Endodermal cell (in vitro differentiated cells): ENCODE measurements around the gene GNAL. TPM values are rescaled to one million over a fixed set of nuclear protein-coding genes. Genes with fewer than 3 reads are reported as not detected.
A peak's percentile ranks its signal among the peaks of the same experiment; 100 is the strongest.

Experiments used
- DNase-seq: peaks from one replicate; pipeline ENCODE4 v3.0.0-alpha.2; 2017
- H3K27ac ChIP-seq: 2 replicates; pipeline ENCODE4 v1.5.1; 2013; ENCODE audit warnings: mild to moderate bottlenecking, low read depth, low read length, moderate library complexity
- H3K27me3 ChIP-seq: 2 replicates; pipeline ENCODE4 v1.6.1; 2013; ENCODE audit warnings: mild to moderate bottlenecking, low read length, moderate library complexity; ENCODE audit not compliant: insufficient read depth, control insufficient read depth, poor library complexity, severe bottlenecking
- H3K36me3 ChIP-seq: 2 replicates; pipeline ENCODE4 v1.7.0; 2013; ENCODE audit warnings: mild to moderate bottlenecking, low read length, moderate library complexity; ENCODE audit not compliant: control insufficient read depth, insufficient read depth
- H3K4me1 ChIP-seq: one replicate; pipeline ENCODE4 v1.7.0; 2013; ENCODE audit warnings: low read length; ENCODE audit not compliant: control insufficient read depth, insufficient read depth
- H3K4me3 ChIP-seq: 2 replicates; pipeline ENCODE4 v1.5.1; 2013; ENCODE audit warnings: mild to moderate bottlenecking, low read length, moderate library complexity
- H3K9ac ChIP-seq: 2 replicates; pipeline ENCODE4 v1.6.1; 2013; ENCODE audit warnings: mild to moderate bottlenecking, low read length, moderate library complexity; ENCODE audit not compliant: poor library complexity, severe bottlenecking; ENCODE audit errors: extremely low read depth
- H3K9me3 ChIP-seq: 2 replicates; pipeline ENCODE4 v1.6.1; 2013; ENCODE audit warnings: mild to moderate bottlenecking, low read length, moderate library complexity; ENCODE audit not compliant: control insufficient read depth
- H3K27ac Mint-ChIP-seq: 2 replicates; pipeline ENCODE4 v1.8.0; 2020; ENCODE audit warnings: mixed read lengths
- H3K27me3 Mint-ChIP-seq: 2 replicates; pipeline ENCODE4 v1.8.0; 2021; ENCODE audit warnings: mild to moderate bottlenecking, mixed read lengths; ENCODE audit not compliant: insufficient read depth
- H3K36me3 Mint-ChIP-seq: 2 replicates; pipeline ENCODE4 v1.8.0; 2020; ENCODE audit warnings: low read depth, mixed read lengths
- H3K4me1 Mint-ChIP-seq: 2 replicates; pipeline ENCODE4 v1.8.0; 2020; ENCODE audit warnings: mixed read lengths
- H3K4me3 Mint-ChIP-seq: 2 replicates; pipeline ENCODE4 v1.8.0; 2020; ENCODE audit warnings: mild to moderate bottlenecking, moderate library complexity, mixed read lengths
- H3K9me3 Mint-ChIP-seq: 2 replicates; pipeline ENCODE4 v1.8.0; 2020; ENCODE audit warnings: mild to moderate bottlenecking, mixed read lengths
- WGBS, 2 experiments: methylation state at CpG; one replicate each; pipeline versions ENCODE4 v1.1.5 to v1.1.7; 2013; ENCODE audit warnings: missing lambda C conversion rate in 2 of 2, mixed read lengths in 1 of 2; ENCODE audit not compliant: insufficient coverage in 1 of 2, insufficient read length in 1 of 2; 5-methylcytosine and 5-hydroxymethylcytosine counted together
- total RNA-seq, 2 donors: library from RNA; stranded (reverse); fragmentation: NEBNext Ultra II Directional in 1 of 2; extraction: Animal tissue kit (Norgen Biotek cat#: 25700) in 1 of 2; gene quantifications; 2 replicates in 1 of 2; 3 replicates in 1 of 2; pipeline ENCODE4 v1.2.1, GENCODE V29; 2021
- TF ChIP-seq, protein P1 (sequence below): fragments of 200-600 bp; sonication (generic); conservative IDR thresholded peaks from 2 replicates; pipeline ENCODE4 v1.5.0; 2021; ENCODE audit warnings: antibody characterized with exemption, mild to moderate bottlenecking

GNAL gene
- total RNA-seq, 2 donors from 2014 or later, result 37.9 to 58.2 TPM

DNA sequence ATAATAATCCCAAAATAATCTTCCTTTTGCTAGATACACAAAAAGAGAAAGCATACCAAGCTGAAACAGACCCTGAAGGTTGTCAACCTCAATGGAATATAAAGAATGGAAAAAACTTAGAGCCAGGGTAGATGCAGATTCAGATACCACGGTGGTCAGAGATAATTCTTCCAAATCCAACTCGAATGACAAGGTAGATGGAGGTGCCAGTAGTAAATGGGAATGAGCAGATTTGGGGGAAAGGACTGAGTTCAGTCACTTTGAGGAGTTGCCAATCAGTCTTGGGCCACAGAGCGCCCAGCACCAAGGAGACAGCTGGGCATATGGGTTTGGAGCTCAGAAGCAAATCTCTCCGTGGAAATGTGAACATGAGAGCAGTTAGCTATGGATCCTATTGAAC lies 158.7 kb downstream of the GNAL start:
- peaks cover 6% of the 10 kb centered on the region for H3K4me1 ChIP-seq
- H3K9ac ChIP-seq, result no peak overlapping the region
- H3K4me3 Mint-ChIP-seq, result no peak overlapping the region
- H3K9me3 ChIP-seq, result no peaks in the 10 kb centered on the region
- no peak overlapping the region for H3K27ac ChIP-seq
- no peaks in the 10 kb centered on the region for H3K36me3 ChIP-seq
- H3K27ac Mint-ChIP-seq, result no peak overlapping the region
- no peaks in the 10 kb centered on the region for H3K27me3 Mint-ChIP-seq
- no peaks in the 10 kb centered on the region for H3K9me3 Mint-ChIP-seq
- H3K27me3 ChIP-seq, result no peaks in the 10 kb centered on the region
- H3K36me3 Mint-ChIP-seq, result no peaks in the 10 kb centered on the region
- H3K4me3 ChIP-seq, result no peak overlapping the region
- peaks cover 21% of the 10 kb centered on the region for H3K4me1 Mint-ChIP-seq
- WGBS, 2 experiments, result 95 to 98% methylated on average over 4 of the region's 4 CpGs
- DNase-seq, result no peak
- TF ChIP-seq, protein P1, sequence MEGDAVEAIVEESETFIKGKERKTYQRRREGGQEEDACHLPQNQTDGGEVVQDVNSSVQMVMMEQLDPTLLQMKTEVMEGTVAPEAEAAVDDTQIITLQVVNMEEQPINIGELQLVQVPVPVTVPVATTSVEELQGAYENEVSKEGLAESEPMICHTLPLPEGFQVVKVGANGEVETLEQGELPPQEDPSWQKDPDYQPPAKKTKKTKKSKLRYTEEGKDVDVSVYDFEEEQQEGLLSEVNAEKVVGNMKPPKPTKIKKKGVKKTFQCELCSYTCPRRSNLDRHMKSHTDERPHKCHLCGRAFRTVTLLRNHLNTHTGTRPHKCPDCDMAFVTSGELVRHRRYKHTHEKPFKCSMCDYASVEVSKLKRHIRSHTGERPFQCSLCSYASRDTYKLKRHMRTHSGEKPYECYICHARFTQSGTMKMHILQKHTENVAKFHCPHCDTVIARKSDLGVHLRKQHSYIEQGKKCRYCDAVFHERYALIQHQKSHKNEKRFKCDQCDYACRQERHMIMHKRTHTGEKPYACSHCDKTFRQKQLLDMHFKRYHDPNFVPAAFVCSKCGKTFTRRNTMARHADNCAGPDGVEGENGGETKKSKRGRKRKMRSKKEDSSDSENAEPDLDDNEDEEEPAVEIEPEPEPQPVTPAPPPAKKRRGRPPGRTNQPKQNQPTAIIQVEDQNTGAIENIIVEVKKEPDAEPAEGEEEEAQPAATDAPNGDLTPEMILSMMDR, result no peak

GRCh38 chr18:11849279-11849678 lies 160.2 kb downstream of the GNAL start:
- H3K27me3 Mint-ChIP-seq, result no peaks in the 10 kb centered on the region
- peaks cover 21% of the 10 kb centered on the region for H3K4me1 Mint-ChIP-seq
- H3K4me3 Mint-ChIP-seq, result no peak overlapping the region
- no peaks in the 10 kb centered on the region for H3K36me3 Mint-ChIP-seq
- no peak overlapping the region for H3K4me3 ChIP-seq
- WGBS, 2 experiments, result 84 to 91% methylated on average over 7 of the region's 7 CpGs
- DNase-seq, result peak; percentile 13
- H3K9me3 ChIP-seq, result no peaks in the 10 kb centered on the region
- H3K27ac Mint-ChIP-seq, result peak overlapping the region; percentile 100
- no peaks in the 10 kb centered on the region for H3K27me3 ChIP-seq
- no peaks in the 10 kb centered on the region for H3K9me3 Mint-ChIP-seq
- H3K36me3 ChIP-seq, result no peaks in the 10 kb centered on the region
- H3K9ac ChIP-seq, result no peak overlapping the region
- no peak overlapping the region for H3K27ac ChIP-seq
- peaks cover 6% of the 10 kb centered on the region for H3K4me1 ChIP-seq
- TF ChIP-seq, protein P1, result no peak

DNA sequence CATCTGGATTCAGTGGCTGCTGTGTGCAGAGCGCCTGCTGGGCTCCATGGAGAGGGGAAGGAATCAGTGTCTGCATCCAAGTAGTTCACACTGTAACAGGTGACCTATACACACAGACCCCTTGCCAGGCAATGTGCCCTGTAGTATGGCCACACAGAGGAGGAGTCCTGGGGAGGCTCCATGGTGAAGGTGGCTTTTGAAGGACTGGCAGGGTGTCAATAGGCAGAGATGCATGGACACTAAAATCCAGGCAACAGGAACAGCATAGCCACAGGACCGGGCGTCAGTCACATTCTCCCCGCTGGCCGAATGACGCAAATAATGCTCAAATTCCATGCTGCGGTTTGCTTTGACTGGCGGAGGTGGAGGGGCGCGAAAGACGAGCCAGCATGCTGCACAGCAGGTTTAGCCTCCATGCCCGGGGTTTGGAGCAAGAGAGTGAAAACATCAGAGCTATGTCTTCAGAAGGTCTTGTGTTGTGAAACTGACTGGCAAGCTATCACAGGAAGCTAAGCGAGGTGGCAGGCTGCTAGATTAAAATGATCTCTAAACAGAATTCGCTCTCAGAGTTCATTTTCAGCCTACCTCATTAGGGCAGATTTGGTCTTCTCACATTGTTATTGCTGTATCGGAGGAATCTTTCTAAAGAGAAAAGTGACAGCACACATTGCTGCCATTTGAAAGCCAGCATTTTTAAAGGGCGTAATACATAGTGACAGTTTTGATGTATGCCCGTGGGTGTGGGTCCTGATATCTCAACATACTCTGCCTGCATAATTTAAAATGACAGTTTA lies 161.0 kb downstream of the GNAL start:
- Mint-ChIP-seq H3K4me3 (peak overlapping the region; percentile 97), H3K9me3 (no peaks in the 10 kb centered on the region), H3K27me3 (no peaks in the 10 kb centered on the region), H3K4me1 (peaks cover 21% of the 10 kb centered on the region), H3K36me3 (peaks cover 2% of the 10 kb centered on the region), H3K27ac (peak overlapping the region; percentile 100)
- Histone ChIP-seq H3K36me3 (no peaks in the 10 kb centered on the region), H3K27me3 (no peaks in the 10 kb centered on the region), H3K27ac (no peak overlapping the region), H3K4me1 (peaks cover 6% of the 10 kb centered on the region), H3K9ac (no peak overlapping the region), H3K9me3 (no peaks in the 10 kb centered on the region), H3K4me3 (peak overlapping the region; percentile 95)
- 83 to 86% methylated on average over 15 to 17 of the region's 17 CpGs for WGBS, 2 experiments
- TF ChIP-seq, protein P1, result no peak
- peak; percentile 69 for DNase-seq
